Coronary artery (tissue), 2 donors: ENCODE data around the gene LPP.

Experiments used
- DNase-seq: peaks from one replicate; pipeline ENCODE4 v3.0.0-alpha.2; 2017; ENCODE audit warnings: low spot score
- H3K27ac ChIP-seq, 2 donors: fragments of 200-600 bp; sonication (generic); one replicate each; pipeline ENCODE4 v1.5.1; 2016 to 2019
- H3K4me3 ChIP-seq: fragments of 200-600 bp; sonication (generic); 2 replicates; pipeline ENCODE4 v1.5.1; 2016; ENCODE audit warnings: mild to moderate bottlenecking, moderate library complexity
- TF ChIP-seq, protein P1 (sequence below): fragments of 200-600 bp; sonication (generic); IDR thresholded peaks from one replicate; pipeline ENCODE4 v1.5.1; 2019; ENCODE audit warnings: antibody characterized with exemption

Gene LPP

DNA sequence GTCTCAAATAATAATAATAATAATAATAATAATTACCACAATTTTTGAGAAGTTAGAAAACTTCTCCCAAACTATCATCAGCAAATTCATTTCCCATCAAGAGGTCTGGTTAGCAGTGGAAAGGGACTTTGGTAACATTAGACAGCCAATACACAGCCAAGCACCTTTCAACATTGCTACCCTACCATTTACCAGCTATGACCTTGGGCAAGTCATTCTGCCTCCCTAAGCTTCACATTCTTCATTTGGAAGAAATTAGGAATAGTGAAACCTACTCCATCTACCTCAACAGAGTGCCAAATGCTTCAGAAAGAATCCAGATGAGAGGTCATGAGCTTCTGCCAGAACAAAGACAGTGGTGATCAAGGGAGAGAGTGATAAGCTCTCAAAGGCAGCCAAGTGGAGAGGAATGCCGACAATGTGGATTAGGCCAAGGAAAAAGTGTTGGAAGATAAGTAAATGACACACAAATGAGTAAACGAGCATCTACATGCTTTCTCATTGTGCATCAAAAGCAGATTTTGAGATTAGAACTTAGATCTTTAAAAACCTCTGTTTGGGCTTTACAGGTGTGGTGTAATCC is 42.9 kb upstream of the LPP start:
- DNase-seq, result no peak
- Histone ChIP-seq H3K27ac (no peak overlapping the region), H3K4me3 (no peak overlapping the region)
- TF ChIP-seq, protein P1, sequence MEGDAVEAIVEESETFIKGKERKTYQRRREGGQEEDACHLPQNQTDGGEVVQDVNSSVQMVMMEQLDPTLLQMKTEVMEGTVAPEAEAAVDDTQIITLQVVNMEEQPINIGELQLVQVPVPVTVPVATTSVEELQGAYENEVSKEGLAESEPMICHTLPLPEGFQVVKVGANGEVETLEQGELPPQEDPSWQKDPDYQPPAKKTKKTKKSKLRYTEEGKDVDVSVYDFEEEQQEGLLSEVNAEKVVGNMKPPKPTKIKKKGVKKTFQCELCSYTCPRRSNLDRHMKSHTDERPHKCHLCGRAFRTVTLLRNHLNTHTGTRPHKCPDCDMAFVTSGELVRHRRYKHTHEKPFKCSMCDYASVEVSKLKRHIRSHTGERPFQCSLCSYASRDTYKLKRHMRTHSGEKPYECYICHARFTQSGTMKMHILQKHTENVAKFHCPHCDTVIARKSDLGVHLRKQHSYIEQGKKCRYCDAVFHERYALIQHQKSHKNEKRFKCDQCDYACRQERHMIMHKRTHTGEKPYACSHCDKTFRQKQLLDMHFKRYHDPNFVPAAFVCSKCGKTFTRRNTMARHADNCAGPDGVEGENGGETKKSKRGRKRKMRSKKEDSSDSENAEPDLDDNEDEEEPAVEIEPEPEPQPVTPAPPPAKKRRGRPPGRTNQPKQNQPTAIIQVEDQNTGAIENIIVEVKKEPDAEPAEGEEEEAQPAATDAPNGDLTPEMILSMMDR, result no peak

DNA sequence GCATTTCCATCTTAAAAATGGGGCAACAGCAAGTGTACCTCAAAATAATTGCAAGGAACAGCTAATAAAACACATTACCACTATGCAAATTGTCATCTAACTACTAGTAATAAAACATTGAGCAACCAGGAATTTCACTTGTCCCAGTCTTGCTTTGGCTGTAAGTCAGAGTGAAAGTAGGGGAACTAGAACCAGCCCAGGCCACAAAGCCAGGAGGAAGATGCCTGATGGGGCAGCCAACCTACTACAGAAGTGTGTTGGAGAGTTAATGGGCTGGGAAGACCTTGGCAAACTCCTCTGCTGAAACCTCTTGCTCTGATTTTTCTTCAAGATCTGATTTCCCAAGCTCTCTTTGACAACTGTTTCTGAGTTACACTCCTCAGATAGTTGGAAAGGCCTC is 40.2 kb upstream of the LPP start:
- Histone ChIP-seq H3K27ac (no peak overlapping the region), H3K4me3 (no peak overlapping the region)
- TF ChIP-seq, protein P1, result no peak
- no peak for DNase-seq

DNA sequence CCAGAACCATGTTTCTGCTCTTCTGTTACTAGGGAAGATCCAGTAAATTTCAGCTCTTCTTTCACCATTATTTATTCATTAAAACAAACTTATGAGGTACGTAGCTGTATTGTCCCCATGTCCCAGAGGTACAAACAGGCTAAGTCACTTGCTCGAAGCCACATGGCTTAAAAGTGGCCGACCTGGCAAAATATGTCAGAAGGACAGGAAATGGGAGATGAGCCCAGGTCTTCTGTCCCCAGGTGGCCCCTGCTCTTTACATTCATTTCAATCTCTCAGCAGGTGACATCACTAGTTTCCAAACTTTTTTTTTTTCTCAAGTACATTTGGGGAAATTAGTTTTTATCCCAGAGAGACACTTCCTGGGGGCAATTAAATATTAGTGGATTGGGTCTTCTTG is 34.1 kb upstream of the LPP start:
- TF ChIP-seq, protein P1, result no peak
- Histone ChIP-seq H3K4me3 (no peak overlapping the region), H3K27ac (no peak overlapping the region)
- no peak for DNase-seq

DNA sequence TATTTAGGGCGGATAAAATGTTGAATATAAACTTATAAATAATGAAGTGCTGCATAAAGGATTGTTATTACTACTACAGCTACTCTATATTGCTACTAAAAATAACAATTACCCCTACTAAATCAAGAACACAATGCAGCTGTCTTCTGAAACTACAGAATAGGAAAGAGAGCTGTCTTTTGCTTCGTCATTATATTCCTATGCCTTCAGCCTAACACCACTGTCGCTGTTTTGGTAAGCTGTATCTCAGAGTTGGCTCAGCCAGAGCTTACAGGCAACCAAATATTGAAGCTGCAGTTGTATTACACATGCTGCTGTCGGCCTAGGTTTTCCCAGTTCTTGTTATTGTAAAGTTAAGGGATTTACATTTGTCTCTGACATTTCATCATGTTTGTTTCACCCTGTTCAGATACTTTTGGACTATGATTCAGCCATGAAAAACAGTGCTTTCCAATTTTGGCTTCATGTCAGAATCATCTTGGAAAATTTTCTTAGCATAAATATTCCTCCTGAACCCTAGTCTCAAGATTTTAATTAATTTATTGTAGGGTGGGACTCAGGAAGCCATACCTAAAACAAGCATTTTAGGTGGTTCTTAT is 31.3 kb upstream of the LPP start:
- H3K27ac ChIP-seq, result no peak overlapping the region
- TF ChIP-seq, protein P1, result no peak
- no peak overlapping the region for H3K4me3 ChIP-seq
- no peak for DNase-seq

DNA sequence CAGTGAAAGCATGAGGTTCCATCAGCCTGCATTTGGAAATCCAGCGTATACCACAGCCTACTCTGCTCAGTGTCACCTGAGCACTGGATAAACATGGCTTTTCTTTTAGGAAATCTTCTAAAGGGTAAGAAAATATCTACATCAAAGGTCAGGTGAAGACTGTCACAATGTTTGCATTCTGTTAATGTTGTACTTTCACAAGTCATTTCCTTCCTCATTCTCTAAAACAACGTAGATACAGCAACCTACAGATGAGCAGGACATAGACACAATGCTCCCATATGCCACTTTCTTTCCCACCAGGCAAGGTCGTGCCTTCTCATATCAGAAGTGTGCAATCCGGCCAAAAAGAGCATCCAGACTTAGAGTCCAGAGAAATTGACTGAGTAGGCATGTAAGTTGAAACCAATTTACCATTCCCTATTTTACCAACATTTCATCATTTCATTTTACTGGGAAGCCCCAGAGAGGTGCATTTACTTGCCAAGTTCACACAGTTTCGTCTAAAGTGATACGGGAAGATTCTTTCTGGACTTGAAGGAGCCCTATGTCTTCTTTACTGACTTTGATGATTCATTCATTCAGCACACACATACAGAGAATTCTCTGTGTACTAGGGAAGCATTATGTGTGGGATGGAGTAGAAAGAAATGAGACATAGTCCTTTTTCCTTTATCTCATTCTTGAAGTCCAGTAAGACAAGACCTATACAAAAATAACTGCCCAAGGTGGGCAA is 30.6 kb upstream of the LPP start:
- Histone ChIP-seq H3K27ac (no peak overlapping the region), H3K4me3 (no peak overlapping the region)
- DNase-seq, result no peak
- TF ChIP-seq, protein P1, result no peak

DNA sequence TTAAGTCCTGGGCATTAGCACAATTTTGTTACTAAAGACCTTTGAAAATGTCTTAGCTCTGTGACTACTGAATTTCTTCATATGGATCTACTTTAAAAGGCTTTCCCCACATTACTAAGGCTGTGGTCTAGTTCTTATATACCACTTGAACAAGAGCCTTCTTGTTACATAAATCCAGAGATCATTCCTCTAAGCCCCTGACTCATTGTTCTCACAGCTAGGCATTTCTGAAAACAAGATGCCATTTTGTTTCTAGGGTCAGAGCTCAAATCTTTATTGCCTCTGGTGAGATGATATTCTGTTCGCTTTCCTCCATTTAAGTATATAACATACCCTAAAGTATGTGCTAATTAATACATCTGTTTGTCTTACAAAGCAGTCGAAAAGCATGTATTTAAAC is 29.8 kb upstream of the LPP start:
- no peak overlapping the region for H3K27ac ChIP-seq
- DNase-seq, result no peak
- TF ChIP-seq, protein P1, result no peak
- H3K4me3 ChIP-seq, result no peak overlapping the region

DNA sequence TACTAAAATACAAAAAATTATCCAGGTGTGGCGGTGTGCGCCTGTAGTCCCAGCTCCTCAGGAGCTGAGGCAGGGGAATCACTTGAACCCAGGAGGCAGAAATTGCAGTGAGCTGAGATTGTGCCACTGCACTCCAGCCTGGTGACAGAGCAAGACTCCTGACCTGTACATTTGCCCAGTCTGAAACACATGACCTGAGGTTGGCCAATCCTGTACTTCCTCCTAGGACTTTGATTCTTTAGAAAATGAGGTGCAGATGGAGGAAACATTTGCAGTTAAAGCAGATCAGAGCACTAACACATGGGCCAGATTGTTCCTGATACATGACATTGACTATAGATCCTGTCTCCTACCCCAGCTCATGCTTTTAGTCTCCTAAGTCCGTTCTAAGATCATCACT is 28.9 kb upstream of the LPP start:
- Histone ChIP-seq H3K4me3 (no peak overlapping the region), H3K27ac (no peak overlapping the region)
- DNase-seq, result no peak
- TF ChIP-seq, protein P1, result no peak
